PFSK-1 (cell line): ENCODE measurements around the gene CCSER2.

Source experiments
- FOXP2 ChIP-seq: optimal IDR thresholded peaks from 2 replicates; pipeline ENCODE3; 2011; ENCODE audit warnings: borderline replicate concordance, control low read depth, inconsistent platforms; ENCODE audit not compliant: insufficient read depth; ENCODE audit errors: extremely low read length, extremely low read depth
- POLR2AphosphoS5 ChIP-seq: IDR thresholded peaks from 2 replicates; pipeline ENCODE4 v1.6.1; 2012; ENCODE audit warnings: low read depth, mild to moderate bottlenecking, control low read depth, low read length, moderate library complexity
- REST ChIP-seq, 2 experiments: IDR thresholded peaks; 2 replicates each; pipeline versions ENCODE4 v1.6.1 to v1.8.0; 2011 to 2012; ENCODE audit warnings: low read depth in 2 of 2, low read length in 2 of 2, control low read depth in 1 of 2, inconsistent platforms in 1 of 2, mild to moderate bottlenecking in 1 of 2, moderate library complexity in 1 of 2; ENCODE audit not compliant: insufficient read depth in 1 of 2
- SIN3A ChIP-seq: IDR thresholded peaks from 2 replicates; pipeline ENCODE4 v1.6.1; 2012; ENCODE audit warnings: mild to moderate bottlenecking, low read length, moderate library complexity, borderline replicate concordance; ENCODE audit not compliant: insufficient read depth
- TAF1 ChIP-seq: IDR thresholded peaks from 2 replicates; pipeline ENCODE4 v1.6.1; 2012; ENCODE audit warnings: low read length, control low read depth, borderline replicate concordance; ENCODE audit not compliant: insufficient read depth

Gene CCSER2

GRCh38 chr10:84331091-84331490, 2.7 kb downstream of the CCSER2 start:
- no peak for TF ChIP-seq FOXP2
- TF ChIP-seq SIN3A: no peak
- TF ChIP-seq TAF1: no peak
- TF ChIP-seq POLR2AphosphoS5: no peak
- no peak for TF ChIP-seq REST (IDR thresholded peaks at IDR 0.05; ENCODE audit: insufficient read depth in 1 of 2, low read depth in 2 of 2, low read length in 2 of 2)

- no peak for TF ChIP-seq SIN3A
- TF ChIP-seq REST (IDR thresholded peaks at IDR 0.05; ENCODE audit: insufficient read depth in 1 of 2, low read depth in 2 of 2, low read length in 2 of 2): no peak
- no peak for TF ChIP-seq FOXP2
- no peak for TF ChIP-seq TAF1
- no peak for TF ChIP-seq POLR2AphosphoS5
Observed at GRCh38 chr10:84333864-84334451, 5.6 kb downstream of the CCSER2 start.

- TF ChIP-seq REST (IDR thresholded peaks at IDR 0.05; ENCODE audit: insufficient read depth in 1 of 2, low read depth in 2 of 2, low read length in 2 of 2) (no peak), POLR2AphosphoS5 (no peak), FOXP2 (no peak), TAF1 (no peak), SIN3A (no peak)
Observed at GRCh38 chr10:84334811-84335210, 6.4 kb downstream of the CCSER2 start.

- TF ChIP-seq SIN3A: no peak
- TF ChIP-seq REST (IDR thresholded peaks at IDR 0.05; ENCODE audit: insufficient read depth in 1 of 2, low read depth in 2 of 2, low read length in 2 of 2): no peak
- TF ChIP-seq POLR2AphosphoS5: no peak
- no peak for TF ChIP-seq FOXP2
- TF ChIP-seq TAF1: no peak
Observed at GRCh38 chr10:84335516-84335915, 7.1 kb downstream of the CCSER2 start.

GRCh38 chr10:84336406-84337090, 8.2 kb downstream of the CCSER2 start:
- TF ChIP-seq POLR2AphosphoS5 (no peak), TAF1 (no peak), FOXP2 (no peak), SIN3A (no peak), REST (IDR thresholded peaks at IDR 0.05; ENCODE audit: insufficient read depth in 1 of 2, low read depth in 2 of 2, low read length in 2 of 2) (no peak)
